Measurements from ENCODE around the gene INTS7. TPM values are rescaled to one million over a fixed set of nuclear protein-coding genes. Genes with fewer than 3 reads are reported as not detected.

The INTS7 gene
- 16.3 and 18.2 TPM in 2 replicates for total RNA-seq

DNA sequence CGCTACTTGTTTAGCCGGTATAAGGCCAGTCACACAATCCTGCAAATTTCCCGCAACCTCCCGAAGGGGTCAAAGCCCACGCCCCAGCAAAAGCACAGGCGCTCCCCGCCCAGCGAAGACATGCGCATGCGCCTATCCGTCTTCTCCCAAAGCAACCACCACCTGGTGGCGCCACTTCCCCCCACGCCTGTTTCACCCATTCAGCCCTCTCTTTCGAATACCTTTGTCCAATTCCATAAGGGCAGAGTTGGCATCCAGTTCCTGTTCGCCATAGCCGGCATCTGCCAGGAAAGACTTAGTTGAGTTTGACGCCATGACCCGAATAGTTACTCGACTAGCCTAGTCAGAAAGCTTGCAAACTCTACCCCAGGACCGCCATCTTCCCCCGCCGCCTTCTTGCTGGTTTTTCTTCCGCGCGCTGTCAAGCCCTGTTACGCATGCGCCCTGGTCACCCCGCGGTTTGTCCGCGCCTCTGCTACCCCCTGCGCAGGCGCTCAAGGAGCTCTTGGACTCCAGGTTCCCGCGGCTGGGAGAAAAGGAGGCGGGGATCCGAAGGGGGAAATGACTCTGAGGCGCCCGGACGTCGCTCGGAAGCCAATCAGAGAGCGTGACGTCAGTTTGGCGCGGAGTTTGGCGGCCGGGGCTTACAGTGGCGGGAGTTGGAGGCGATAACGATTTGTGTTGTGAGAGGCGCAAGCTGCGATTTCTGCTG, at the start of gene INTS7, which contains the start of gene DTL:
Gene INTS7 (minus strand): TSS at position 435 of the 712 bp plus-strand sequence. CDS start 120 bp downstream, at position 315.
Gene DTL (plus strand): TSS at position 626 of the 712 bp plus-strand sequence. CDS start 143 bp downstream, outside the sequence.

Small RNA genes within 50 kb of the gene (small RNA-seq; reads per million reads assigned to genes)
- gene MIR3122 (not detected), gene RF00568 (not detected)

Other genes with a start within 250 kb of the INTS7 start
- 36.5 and 49.0 TPM in 2 replicates for gene LPGAT1, start 204.8 kb downstream of the INTS7 start, total RNA-seq
- gene DTL, start 191 bp upstream of the INTS7 start, total RNA-seq, result 13.4 and 28.4 TPM in 2 replicates
- 29.4 and 44.4 TPM in 2 replicates for gene PPP2R5A, start 249.9 kb upstream of the INTS7 start, total RNA-seq